ENCODE measurements around the gene PNLIPRP3.

PNLIPRP3 gene

GRCh38 chr10:116451711-116452337 lies 24.2 kb downstream of the PNLIPRP3 start:
- DNase-seq, result no peak

GRCh38 chr10:116452338-116452720 lies 24.7 kb downstream of the PNLIPRP3 start:
- DNase-seq, result no peak

- no peak for DNase-seq
Measured at GRCh38 chr10:116457488-116457887, 29.8 kb downstream of the PNLIPRP3 start.

- no peak for DNase-seq
Measured at GRCh38 chr10:116460219-116460618, 32.6 kb downstream of the PNLIPRP3 start.

GRCh38 chr10:116461680-116462079 lies 34.0 kb downstream of the PNLIPRP3 start:
- DNase-seq, result no peak

GRCh38 chr10:116464257-116464656 lies 36.6 kb downstream of the PNLIPRP3 start:
- no peak for DNase-seq

- DNase-seq, result no peak
Measured at GRCh38 chr10:116465546-116465945, 37.9 kb downstream of the PNLIPRP3 start.

GRCh38 chr10:116466715-116467422 lies 39.2 kb downstream of the PNLIPRP3 start:
- DNase-seq, result no peak

- DNase-seq, result no peak
Measured at GRCh38 chr10:116469437-116469836, 41.8 kb downstream of the PNLIPRP3 start.

- no peak for DNase-seq
Measured at GRCh38 chr10:116470071-116470470, 42.4 kb downstream of the PNLIPRP3 start.

- no peak for DNase-seq
Measured at GRCh38 chr10:116470768-116471415, 43.2 kb downstream of the PNLIPRP3 start.

GRCh38 chr10:116472891-116473290 lies 45.2 kb downstream of the PNLIPRP3 start:
- no peak for DNase-seq

- no peak for DNase-seq
Measured at GRCh38 chr10:116475866-116476265, 48.2 kb downstream of the PNLIPRP3 start.

- no peak for DNase-seq
Measured at GRCh38 chr10:116476461-116476860, 48.8 kb downstream of the PNLIPRP3 start.

- DNase-seq, result no peak
Measured at GRCh38 chr10:116477986-116478664, 50.5 kb downstream of the PNLIPRP3 start.

- DNase-seq, result no peak
Measured at GRCh38 chr10:116486770-116487448, 59.3 kb downstream of the PNLIPRP3 start.

GRCh38 chr10:116487522-116488430 lies 60.1 kb downstream of the PNLIPRP3 start:
- DNase-seq, result no peak

GRCh38 chr10:116489460-116489859 lies 61.8 kb downstream of the PNLIPRP3 start:
- no peak for DNase-seq

- no peak for DNase-seq
Measured at GRCh38 chr10:116490028-116490662, 62.5 kb downstream of the PNLIPRP3 start.

- DNase-seq, result no peak
Measured at GRCh38 chr10:116504786-116505185, 77.1 kb downstream of the PNLIPRP3 start.

GRCh38 chr10:116510565-116510964 lies 82.9 kb downstream of the PNLIPRP3 start:
- DNase-seq, result no peak
